Hematopoietic multipotent progenitor cell treated with erythropoietin and hydrocortisone succinate and interleukin-3 and kit ligand, for 17 days (in vitro differentiated cells): ENCODE results near the gene CHID1.

Experiments used
- DNase-seq: peaks from one replicate; pipeline ENCODE4 v3.0.0-alpha.2; 2015; ENCODE audit warnings: low spot score

Gene CHID1

DNA sequence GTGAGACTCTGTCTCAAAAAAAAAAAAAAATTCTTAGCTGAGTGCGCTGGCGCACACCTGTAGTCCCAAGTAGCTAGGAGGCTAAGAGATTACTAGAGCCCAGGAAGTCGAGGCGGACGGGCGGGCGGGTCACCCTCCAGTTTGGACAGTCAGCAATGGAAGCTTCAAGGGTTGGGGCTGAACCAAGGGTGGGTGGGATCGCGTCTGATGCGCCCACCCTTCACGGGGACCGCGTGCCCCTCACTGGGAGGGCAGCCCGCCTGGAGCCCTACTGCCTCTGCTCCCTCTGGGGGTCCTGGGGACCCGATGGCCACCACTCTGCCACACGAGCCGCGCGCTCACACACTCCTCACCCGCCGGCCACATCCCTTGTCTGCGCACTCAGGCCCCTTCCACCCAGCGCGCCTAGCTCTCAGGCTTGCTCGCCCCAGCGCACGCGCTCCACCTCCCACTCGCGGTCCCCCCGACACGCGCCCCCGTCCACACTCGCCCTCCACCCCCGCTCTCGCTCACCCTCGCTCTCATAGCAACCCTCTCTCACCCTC lies 494 bp downstream of the CHID1 start:
- peak; percentile 29 for DNase-seq

DNA sequence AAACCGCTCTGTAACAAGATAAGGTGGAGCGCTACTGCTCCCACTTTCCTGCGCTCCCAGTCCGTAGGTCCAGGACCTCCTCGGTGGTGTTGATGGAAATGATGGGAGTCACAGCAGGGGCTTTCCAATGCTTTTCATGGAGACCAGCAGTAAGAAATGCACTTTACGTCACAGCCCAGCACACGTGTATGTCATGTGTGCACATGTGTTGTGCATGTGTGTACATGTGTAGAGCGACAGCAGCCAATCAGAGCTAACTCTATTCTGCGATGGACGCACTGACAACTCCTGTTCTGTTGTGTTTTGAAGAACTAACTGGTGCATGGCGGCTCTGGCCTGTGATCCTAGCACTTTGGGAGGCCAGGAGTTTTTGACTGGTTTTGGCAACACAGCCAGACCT lies 1.2 kb downstream of the CHID1 start:
- DNase-seq, result peak; percentile 27

DNA sequence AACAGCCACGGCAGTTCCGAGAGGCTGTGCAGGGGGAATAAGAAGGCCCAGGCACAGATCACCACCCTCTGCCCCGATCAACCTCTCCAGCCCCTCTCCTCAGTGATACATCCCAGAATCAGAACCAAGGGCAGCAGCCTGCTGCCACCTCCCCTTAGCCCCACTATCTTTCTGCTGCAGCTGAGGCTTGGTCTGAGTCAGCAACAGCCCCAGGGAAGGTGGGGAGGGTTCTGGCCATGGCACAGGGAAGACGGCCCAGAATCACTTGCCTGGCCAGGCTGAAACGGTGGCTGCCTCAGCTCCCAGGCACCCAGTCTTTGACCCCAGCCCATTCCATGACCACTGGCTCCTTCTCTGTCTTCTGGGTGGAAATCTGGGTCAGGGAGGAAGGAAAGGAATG lies 2.3 kb downstream of the CHID1 start:
- DNase-seq, result peak; percentile 90

GRCh38 chr11:907668-908067 lies 2.9 kb downstream of the CHID1 start:
- DNase-seq, result no peak

DNA sequence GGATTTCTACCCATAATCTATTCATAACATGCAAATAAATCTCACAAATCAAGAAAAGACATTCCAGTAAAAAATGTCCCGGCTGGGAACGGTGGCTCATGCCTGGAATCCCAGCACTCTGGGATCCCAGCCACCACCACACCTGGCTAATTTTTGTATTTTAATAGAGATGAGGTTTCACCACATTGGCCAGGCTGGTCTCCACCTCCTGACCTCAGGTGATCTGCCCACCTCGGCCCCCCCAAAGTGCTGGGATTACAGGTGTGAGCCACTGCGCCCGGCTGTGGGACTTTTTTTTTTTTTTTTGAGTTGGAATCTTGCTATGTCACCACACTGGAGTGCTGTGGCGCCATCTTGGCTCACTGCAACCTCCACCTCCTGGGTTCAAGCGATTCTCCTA lies 4.7 kb downstream of the CHID1 start:
- DNase-seq, result no peak

GRCh38 chr11:904380-904779 lies 6.2 kb downstream of the CHID1 start:
- DNase-seq, result no peak

DNA sequence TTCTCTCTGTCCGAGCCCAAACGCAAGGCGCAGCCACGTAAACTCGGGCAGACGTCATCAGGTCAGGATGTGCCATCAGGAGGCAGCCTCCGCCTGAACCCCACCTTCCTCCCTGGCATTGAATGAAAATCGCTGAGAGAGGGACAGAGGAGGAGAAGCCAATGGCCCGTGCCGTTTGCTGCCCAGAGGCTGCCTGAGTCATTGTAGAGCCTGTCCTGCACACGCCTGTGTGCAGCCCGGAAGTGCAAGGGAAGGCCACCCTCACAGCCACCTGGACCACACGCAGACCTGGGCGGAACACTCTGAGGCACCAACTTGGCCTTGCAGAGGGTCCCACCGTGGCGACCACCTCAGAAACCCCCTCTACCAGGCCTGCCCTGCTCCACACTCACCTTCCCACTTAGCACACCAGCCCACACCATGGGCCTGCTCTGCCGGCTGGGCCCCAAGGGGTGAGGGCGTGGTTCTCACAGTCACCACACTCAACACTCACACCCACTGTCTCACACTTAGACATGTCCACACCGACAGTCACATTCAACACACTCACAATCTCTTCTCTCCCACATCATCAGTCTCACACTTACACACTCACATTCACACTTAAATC lies 9.1 kb downstream of the CHID1 start:
- no peak for DNase-seq

DNA sequence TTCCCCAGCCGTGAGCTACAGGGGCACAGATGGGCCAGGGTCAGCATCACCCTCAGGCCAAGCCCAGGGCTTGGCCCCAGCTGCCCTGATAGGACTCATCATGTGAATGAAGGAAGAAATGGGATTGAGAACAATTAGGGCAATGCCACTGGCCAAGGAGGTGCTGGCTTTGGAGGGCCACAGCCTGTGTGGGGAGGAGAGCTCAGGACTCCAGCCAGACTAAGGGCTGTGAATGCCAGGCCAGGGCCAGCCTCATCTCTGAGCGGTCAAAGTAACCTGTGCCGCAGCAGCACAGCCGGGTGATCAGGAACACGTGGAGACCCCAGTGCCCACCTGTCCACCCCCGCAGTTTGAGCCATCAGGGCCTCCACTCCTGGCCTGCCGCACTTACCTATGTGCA lies 10.1 kb downstream of the CHID1 start:
- DNase-seq, result no peak

DNA sequence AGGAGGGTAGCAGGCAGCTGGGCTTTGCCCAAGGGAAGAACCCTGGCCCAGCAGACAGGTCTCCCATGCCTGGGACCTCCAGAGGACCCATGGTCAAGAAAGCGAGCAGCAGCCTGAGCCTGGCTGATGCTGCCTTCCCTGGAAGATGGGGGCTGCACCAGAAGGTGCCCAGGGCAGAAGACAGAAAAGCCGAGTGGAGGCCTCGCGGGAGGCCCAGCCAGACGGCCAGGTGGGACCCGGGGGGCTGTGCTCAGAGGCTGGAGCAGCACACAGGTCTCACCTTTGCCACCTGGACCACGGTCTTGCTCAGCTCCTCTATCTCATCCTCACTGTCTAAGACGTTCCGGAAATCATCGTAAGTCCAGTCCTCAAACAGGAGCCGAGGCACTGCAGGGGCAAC lies 10.9 kb downstream of the CHID1 start:
- no peak for DNase-seq

DNA sequence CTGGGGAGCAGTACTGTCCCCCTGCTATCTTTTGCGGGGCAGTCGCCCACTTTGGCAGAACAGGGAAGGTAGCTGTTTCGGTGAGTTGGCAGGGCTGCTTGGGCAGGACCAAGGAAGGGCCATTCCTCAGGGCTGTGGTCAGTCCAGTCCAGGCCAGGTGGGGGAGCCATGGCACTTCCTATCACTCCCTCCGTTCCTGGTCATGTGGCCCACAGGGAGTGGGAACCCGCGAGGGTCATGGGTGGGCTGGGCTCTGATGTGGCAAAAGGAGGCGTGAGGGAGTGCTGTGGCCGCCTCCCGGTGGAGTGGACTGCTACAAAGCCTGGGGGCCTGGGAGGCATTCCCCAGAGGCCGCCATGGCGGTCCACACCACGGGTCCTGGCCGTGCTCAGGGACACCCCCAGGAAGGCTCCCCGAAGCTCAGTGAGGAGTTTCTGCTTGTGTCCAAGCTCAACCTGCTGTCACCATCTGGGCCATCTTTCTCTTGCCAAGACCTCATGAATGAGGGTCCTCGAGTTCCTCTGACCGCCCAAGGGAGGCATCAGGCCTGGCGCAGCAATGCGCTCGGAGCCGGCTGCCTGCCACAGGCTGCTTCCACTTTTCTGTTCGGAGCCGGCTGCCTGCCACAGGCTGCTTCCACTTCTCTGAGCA lies 11.9 kb downstream of the CHID1 start:
- peak; percentile 39 for DNase-seq

GRCh38 chr11:898143-898511 lies 12.5 kb downstream of the CHID1 start:
- DNase-seq, result peak; percentile 37

GRCh38 chr11:897253-898142 lies 13.1 kb downstream of the CHID1 start:
- no peak for DNase-seq

DNA sequence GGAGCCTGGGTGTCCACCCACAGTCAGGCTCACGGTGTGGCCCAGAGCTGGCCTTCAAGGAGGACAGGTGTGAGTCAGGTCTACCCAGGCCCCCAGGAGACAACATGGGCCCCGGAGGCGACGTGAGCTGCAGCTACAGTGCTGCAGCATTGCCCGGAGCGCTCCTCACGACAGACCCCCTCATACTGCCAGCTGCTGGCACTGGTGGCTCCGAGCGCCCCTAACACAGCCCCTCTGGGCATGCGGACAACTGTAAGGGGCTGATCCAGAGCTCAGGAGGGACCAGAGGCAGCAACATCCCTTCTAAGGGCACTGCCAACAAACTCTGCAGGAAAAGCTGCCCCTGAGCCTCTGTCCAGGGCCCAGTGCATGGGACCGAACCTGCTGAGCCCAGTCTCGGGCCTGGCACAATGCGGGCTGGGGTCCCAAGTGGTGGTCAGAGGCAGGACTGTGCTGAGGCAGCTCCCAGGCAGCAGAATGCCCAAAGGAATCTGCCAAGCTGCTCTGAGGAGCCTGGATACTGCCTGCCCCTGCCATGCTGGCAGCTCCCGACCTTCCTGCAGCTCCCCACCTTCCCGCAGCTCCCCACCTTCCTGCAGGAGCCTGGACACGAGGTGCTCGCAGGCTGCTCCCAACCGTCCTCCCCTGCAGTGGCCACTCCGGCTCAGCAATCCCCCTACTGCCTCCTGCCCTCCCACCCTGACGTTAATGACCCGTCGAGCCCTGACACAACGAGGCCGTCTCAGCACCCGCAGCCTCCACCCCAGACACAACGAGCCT lies 15.1 kb downstream of the CHID1 start:
- DNase-seq, result no peak

DNA sequence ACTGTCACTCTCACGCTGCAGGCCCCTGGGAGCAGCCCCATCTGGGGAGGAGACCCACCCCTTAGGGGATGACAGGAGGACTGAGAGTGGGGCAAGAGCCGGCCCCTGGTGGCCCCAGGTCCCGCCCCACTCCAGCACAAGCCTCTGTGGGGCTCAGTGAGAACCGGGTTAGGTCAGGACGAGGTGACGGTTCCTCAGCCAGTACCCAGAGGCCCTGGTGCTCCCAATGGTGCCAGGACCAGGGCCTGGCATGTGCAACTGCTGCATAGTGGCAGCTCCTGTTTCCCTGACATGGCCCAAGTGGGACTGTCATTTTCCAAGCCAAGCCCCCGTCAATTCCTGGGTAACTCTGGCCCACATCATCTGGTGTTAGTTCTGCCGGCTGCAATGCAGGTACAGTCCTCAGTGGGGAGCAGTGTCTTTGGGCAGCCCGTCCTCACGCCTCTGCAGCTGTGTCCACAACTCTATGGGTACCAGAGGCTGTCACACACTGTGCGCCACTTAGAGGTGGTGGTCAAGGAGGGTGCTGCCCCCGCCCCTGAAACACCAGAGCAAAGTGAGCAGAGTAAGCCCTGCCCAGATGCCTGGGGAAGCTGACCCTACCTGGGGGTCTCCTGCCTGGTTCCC lies 15.9 kb downstream of the CHID1 start:
- DNase-seq, result no peak

- DNase-seq, result no peak
These were observed 17.5 kb downstream of the CHID1 start for GRCh38 chr11:893008-893654.

- no peak for DNase-seq
These were observed 19.6 kb downstream of the CHID1 start for GRCh38 chr11:890794-891540.

- no peak for DNase-seq
These were observed 20.7 kb downstream of the CHID1 start for GRCh38 chr11:889687-890475.

- DNase-seq, result no peak
These were observed 21.4 kb downstream of the CHID1 start for GRCh38 chr11:889257-889656.
